ENCODE data around the gene RALGDS.

GRCh38 chr9:133088146-133088750 is 32.8 kb downstream of the RALGDS start:
- TF ChIP-seq CTCF (IDR thresholded peaks at IDR 0.05 in 4 of 5, conservative IDR thresholded peaks at IDR 0.05 in 1 of 5) (no peak), POLR2A (IDR thresholded peaks at IDR 0.05) (no peak)

Data from gastrocnemius medialis (tissue), 4 donors.